OCI-LY7 (cell line): Measurements from ENCODE around the gene CDKN1C. TPM values are rescaled to one million over a fixed set of nuclear protein-coding genes. Genes with fewer than 3 reads are reported as not detected.

Experiments used
- BruUV-seq: library from RNA; stranded (reverse); fragments of 400-500 nt; replicated peaks from 2 replicates; lab custom pipeline; 2021; lab: Mats Ljungman, UMichigan
- CTCF ChIA-PET: fragments of 300-600 bp; sonication (Branson Sonifier 250); formaldehyde crosslinking; loops from one replicate; lab custom pipeline; 2022; ENCODE audit warnings: antibody characterized with exemption; ENCODE audit not compliant: unreplicated experiment; lab: Charles Lee
- POLR2A ChIA-PET: fragments of 300-600 bp; sonication (Branson Sonifier 250); formaldehyde crosslinking; loops from one replicate; lab custom pipeline; 2022; ENCODE audit warnings: antibody characterized with exemption; lab: Charles Lee
- DNase-seq: peaks from one replicate; pipeline ENCODE4 v3.0.0-alpha.2; 2015; ENCODE audit warnings: low spot score
- H2AFZ ChIP-seq: fragments of 200-600 bp; sonication (generic), shearing (Covaris generic); 2 replicates; pipeline ENCODE4 v1.6.1; 2014; ENCODE audit warnings: mild to moderate bottlenecking, antibody characterized with exemption, low read length, moderate library complexity
- H3K27ac ChIP-seq: fragments of 200-600 bp; sonication (generic); 2 replicates; pipeline ENCODE4 v1.5.1; 2014; ENCODE audit warnings: mixed run types, low read depth, mild to moderate bottlenecking, moderate library complexity, low read length, inconsistent platforms; ENCODE audit not compliant: poor library complexity, severe bottlenecking
- H3K36me3 ChIP-seq: fragments of 200-600 bp; sonication (generic); 2 replicates; pipeline ENCODE4 v1.6.1; 2014; ENCODE audit warnings: mild to moderate bottlenecking, antibody characterized with exemption, low read length, moderate library complexity, mixed read lengths; ENCODE audit not compliant: insufficient read depth
- H3K4me1 ChIP-seq: fragments of 200-600 bp; sonication (generic); 2 replicates; pipeline ENCODE4 v1.5.1; 2014; ENCODE audit warnings: mild to moderate bottlenecking, low read length; ENCODE audit not compliant: insufficient read depth, poor library complexity, severe bottlenecking
- H3K4me2 ChIP-seq: fragments of 200-600 bp; sonication (generic); 2 replicates; pipeline ENCODE4 v1.6.1; 2014; ENCODE audit warnings: mild to moderate bottlenecking, low read length
- H3K4me3 ChIP-seq: fragments of 200-600 bp; sonication (generic); 2 replicates; pipeline ENCODE4 v1.5.1; 2014; ENCODE audit warnings: mild to moderate bottlenecking, low read depth, low read length; ENCODE audit not compliant: poor library complexity, severe bottlenecking
- H3K79me2 ChIP-seq: fragments of 200-600 bp; sonication (generic); 2 replicates; pipeline ENCODE4 v1.6.1; 2016; ENCODE audit warnings: low read depth, mild to moderate bottlenecking, low read length, moderate library complexity, mixed read lengths; ENCODE audit not compliant: insufficient read depth
- H3K9me2 ChIP-seq: fragments of 200-600 bp; sonication (generic); 2 replicates; pipeline ENCODE4 v1.6.1; 2016; ENCODE audit warnings: mild to moderate bottlenecking, low read length, mixed read lengths; ENCODE audit not compliant: insufficient read depth
- H3K9me3 ChIP-seq: fragments of 200-600 bp; sonication (generic); 2 replicates; pipeline ENCODE4 v1.6.1; 2014; ENCODE audit warnings: mild to moderate bottlenecking, mixed run types, low read length, mixed read lengths
- H4K20me1 ChIP-seq: fragments of 200-600 bp; sonication (generic); 2 replicates; pipeline ENCODE4 v1.6.1; 2014; ENCODE audit warnings: mild to moderate bottlenecking, antibody characterized with exemption, low read length, moderate library complexity, mixed read lengths; ENCODE audit not compliant: insufficient read depth
- CTCF ChIP-seq: fragments of 200-600 bp; sonication (generic); conservative IDR thresholded peaks from 2 replicates; pipeline ENCODE4 v1.5.1; 2014; ENCODE audit warnings: mild to moderate bottlenecking, antibody characterized with exemption, low read length, moderate library complexity, mixed read lengths
- EZH2phosphoT487 ChIP-seq: fragments of 200-600 bp; sonication (generic); IDR thresholded peaks from 2 replicates; pipeline ENCODE4 v1.6.1; 2018; ENCODE audit warnings: low read depth, borderline replicate concordance, mild to moderate bottlenecking, mixed run types, antibody characterized with exemption, low read length, moderate library complexity, mixed read lengths
- intact Hi-C: fragments of 100-400 bp; cut with micrococcal nuclease; formaldehyde crosslinking; loops from one replicate; pipeline ENCODE4 v1.10.0; 2022; ENCODE audit not compliant: unreplicated experiment
- total RNA-seq, 2 experiments: library from RNA; depleted of rRNA in 1 of 2; stranded (reverse); fragments of >200 nt in 1 of 2; shearing (Covaris generic) in 1 of 2; gene quantifications; 2 replicates each; pipeline ENCODE4 v1.2.3, GENCODE V29; 2014 to 2022

CDKN1C gene
- total RNA-seq, 2 experiments from 2014 or later, result 0.13 to 0.55 TPM

- POLR2A ChIA-PET, result no interaction called here
Observed at GRCh38 chr11:2919837-2920236, 34.3 kb upstream of the CDKN1C start.

GRCh38 chr11:2919188-2919587 is 33.6 kb upstream of the CDKN1C start:
- ChIA-PET POLR2A (no interaction called here), CTCF (no interaction called here)
- no TSS peak for BruUV-seq
- intact Hi-C loops, result no loop called here
- Histone ChIP-seq H3K36me3 (no peaks in the 10 kb centered on the region), H3K4me3 (no peak overlapping the region), H3K27ac (no peak overlapping the region), H4K20me1 (no peaks in the 10 kb centered on the region), H3K79me2 (no peaks in the 10 kb centered on the region), H2AFZ (no peak overlapping the region), H3K4me1 (peaks cover 6% of the 10 kb centered on the region), H3K9me3 (no peaks in the 10 kb centered on the region), H3K4me2 (no peak overlapping the region), H3K9me2 (no peaks in the 10 kb centered on the region)
- DNase-seq, result no peak
- TF ChIP-seq CTCF, result no peak

More at GRCh38 chr11:2919837-2920236, 34.3 kb upstream of the CDKN1C start:
- Histone ChIP-seq H3K4me2 (no peak overlapping the region), H3K27ac (no peak overlapping the region), H3K9me3 (no peaks in the 10 kb centered on the region), H3K4me3 (no peak overlapping the region), H3K79me2 (no peaks in the 10 kb centered on the region), H3K4me1 (no peaks in the 10 kb centered on the region), H3K36me3 (no peaks in the 10 kb centered on the region), H4K20me1 (no peaks in the 10 kb centered on the region), H2AFZ (no peak overlapping the region), H3K9me2 (no peaks in the 10 kb centered on the region)
- BruUV-seq, result no TSS peak
- DNase-seq, result no peak
- intact Hi-C loops, result no loop called here
- CTCF ChIA-PET, result no interaction called here
- TF ChIP-seq EZH2phosphoT487, result no peak
- no peak for TF ChIP-seq CTCF

- H3K4me2 ChIP-seq, result no peak overlapping the region
- POLR2A ChIA-PET, result no interaction called here
- H3K27ac ChIP-seq, result no peak overlapping the region
- no peaks in the 10 kb centered on the region for H3K9me3 ChIP-seq
- intact Hi-C loops, result no loop called here
- no peak overlapping the region for H3K4me3 ChIP-seq
- DNase-seq, result no peak
- CTCF ChIA-PET, result no interaction called here
- no peaks in the 10 kb centered on the region for H3K36me3 ChIP-seq
- no peak overlapping the region for H2AFZ ChIP-seq
- peaks cover 18% of the 10 kb centered on the region for H3K4me1 ChIP-seq
- no peaks in the 10 kb centered on the region for H3K79me2 ChIP-seq
- BruUV-seq, result no TSS peak
- H4K20me1 ChIP-seq, result no peaks in the 10 kb centered on the region
- no peaks in the 10 kb centered on the region for H3K9me2 ChIP-seq
- TF ChIP-seq CTCF (no peak), EZH2phosphoT487 (no peak)
Observed at GRCh38 chr11:2917842-2918490, 32.4 kb upstream of the CDKN1C start.
